Adrenal gland (tissue), 12 donors: ENCODE data around the gene CHTF8. TPM values are rescaled to one million over a fixed set of nuclear protein-coding genes. Genes with fewer than 3 reads are reported as not detected.
"Not testable (repeated sequence)": the region's sequence is repeated elsewhere in the genome, so short reads cannot be mapped to it uniquely, and the experiment has no call there.

Source experiments
- DNase-seq, 7 donors: peaks; one replicate each; pipeline ENCODE4 v3.0.0-alpha.2; 2019 to 2020
- H3K27ac ChIP-seq, 5 donors: fragments of 200-600 bp; sonication (generic) in 4 of 5; 1 replicate in 3 of 5; 2 replicates in 2 of 5; pipeline versions ENCODE4 v1.5.1 to v1.8.0; 2016 to 2020; ENCODE audit warnings: mild to moderate bottlenecking in 1 of 5
- H3K27me3 ChIP-seq: fragments of 200-600 bp; 2 replicates; pipeline ENCODE4 v1.8.0; 2021
- H3K36me3 ChIP-seq, 2 donors: fragments of 200-600 bp; replicated peaks in 1 of 2; 1 replicate in 1 of 2; 2 replicates in 1 of 2; pipeline versions ENCODE4 v1.5.1 to v1.8.0; 2018 to 2022
- H3K4me1 ChIP-seq, 2 donors: fragments of 200-600 bp; replicated peaks in 1 of 2; 1 replicate in 1 of 2; 2 replicates in 1 of 2; pipeline versions ENCODE4 v1.5.1 to v1.8.0; 2018 to 2021
- H3K4me3 ChIP-seq, 4 donors: fragments of 200-600 bp; sonication (generic) in 3 of 4; one replicate each; pipeline ENCODE4 v1.5.1; 2016 to 2018
- H3K9me3 ChIP-seq, 3 donors: fragments of 200-600 bp; sonication (generic) in 1 of 3; replicated peaks in 1 of 3; 1 replicate in 2 of 3; 2 replicates in 1 of 3; pipeline versions ENCODE4 v1.5.1 to v1.8.0; 2016 to 2021
- CTCF ChIP-seq, 6 experiments: fragments of 450-650 bp in 4 of 6; fragments of 200-600 bp in 2 of 6; sonication (generic) in 1 of 6; IDR thresholded peaks; 1 replicate in 5 of 6; 2 replicates in 1 of 6; pipeline versions ENCODE4 v1.5.1 to v1.8.0; 2016 to 2021; ENCODE audit warnings: antibody characterized with exemption in 6 of 6, mild to moderate bottlenecking in 2 of 6, moderate library complexity in 1 of 6
- POLR2A ChIP-seq, 2 donors: fragments of 450-650 bp; IDR thresholded peaks; one replicate each; pipeline ENCODE4 v1.6.1; 2017; ENCODE audit warnings: antibody characterized with exemption in 2 of 2, mild to moderate bottlenecking in 2 of 2, moderate library complexity in 1 of 2
- WGBS, 4 donors: extraction: QIAGEN DNeasy Blood & Tissue Kit in 2 of 4; methylation state at CpG; one replicate each; pipeline versions ENCODE4 v1.1.5 to v1.1.7; 2013 to 2017; 5-methylcytosine and 5-hydroxymethylcytosine counted together
- intact Hi-C, 2 donors: fragments of 100-400 bp; cut with DNase I; formaldehyde crosslinking; loops; one replicate each; pipeline versions ENCODE4 v1.14.1 to v1.15.0; 2022 to 2023
- polyA plus RNA-seq, 3 donors: library from polyadenylated mRNA; stranded (reverse); fragments of 200-250 nt in 2 of 3; fragments of 350-450 nt in 1 of 3; fragmentation: Illumina TruSeq in 1 of 3; extraction: RNeasy Lipid Tissue Mini Kit (QIAGEN cat#74804) in 1 of 3; gene quantifications; one replicate each; pipeline ENCODE4 v1.2.3, GENCODE V29; 2013 to 2014
- total RNA-seq, 9 donors: library from RNA; depleted of rRNA in 4 of 9; stranded (reverse); fragments of >200 nt in 4 of 9; fragments of 120-200 nt in 1 of 9; fragmentation: NEBNext Ultra II Directional in 1 of 9; extraction: Animal tissue kit (Norgen Biotek cat#: 25700) in 1 of 9; gene quantifications; one replicate each; pipeline versions ENCODE4 v1.1.0 to v1.2.4, GENCODE V29; 2013 to 2023
- donor health status: healthy with polysubstance abuse.
- donor health status: Bipolar disorder and iron deficiency.
- donor health status: DM: yes; HTN: yes; CAD: no.
- donor health status: DM: no; HTN: no; CAD: no.
- donor health status: DM: no; HTN: no; CAD: no.
- donor health status: DM: yes; HTN: yes; CAD: no.

Gene CHTF8
- total and polyA plus RNA-seq, 12 donors: 34.0 to 207 (median 81.7) TPM

- no peaks in the 10 kb centered on the region for H3K27me3 ChIP-seq
- H3K9me3 ChIP-seq: no peaks in the 10 kb centered on the region
- TF ChIP-seq CTCF (IDR thresholded peaks at IDR 0.05) (no peak), POLR2A (IDR thresholded peaks at IDR 0.05) (no peak)
- WGBS, 4 donors: 55 to 64% (median 59%) methylated on average over 12 of the region's 12 CpGs
- H3K4me1 ChIP-seq: peaks cover 2 to 33% of the 10 kb centered on the region in 2 donors
- H3K4me3 ChIP-seq: no peak overlapping the region
- peaks cover 0 to 5% of the 10 kb centered on the region in 2 donors for H3K36me3 ChIP-seq
- peak overlapping the region in 3 of 5 donors; percentile 48 to 63 (median 50) for H3K27ac ChIP-seq
- DNase-seq: peak in 5 of 7 donors; percentile 35 to 77 (median 54)
- intact Hi-C loops: loop anchor here (10.0 kb wide), 1 partner anchor 283 kb away; the partner anchor contains the start of gene TANGO6 (in 2 of the 2)
Observed at GRCh38 chr16:69127966-69128510, 4.3 kb downstream of the CHTF8 start.

- not testable (repeated sequence) for H3K36me3 ChIP-seq, H3K27ac ChIP-seq, H3K9me3 ChIP-seq, H3K4me3 ChIP-seq, H3K27me3 ChIP-seq
- DNase-seq: peak in 1 of 7 donors; percentile 37
- intact Hi-C loops: loop anchor here (10.0 kb wide), 1 partner anchor 282 kb away; the partner anchor contains the start of gene TANGO6 (in 2 of the 2)
- H3K4me1 ChIP-seq: peaks cover 0 to 32% of the 10 kb centered on the region in 2 donors
- WGBS, 4 donors: 94 to 97% (median 97%) methylated on average over 10 of the region's 10 CpGs
Observed at GRCh38 chr16:69126801-69127200, 5.6 kb downstream of the CHTF8 start.

- no peak for DNase-seq
- intact Hi-C loops: loop anchor here (10.0 kb wide), 1 partner anchor 281 kb away; the partner anchor contains the start of gene TANGO6 (in 2 of the 2)
- H3K27ac ChIP-seq: no peak overlapping the region
- H3K4me3 ChIP-seq: no peak overlapping the region
- H3K27me3 ChIP-seq: no peaks in the 10 kb centered on the region
- no peaks in the 10 kb centered on the region for H3K9me3 ChIP-seq
- peaks cover 0 to 31% of the 10 kb centered on the region in 2 donors for H3K4me1 ChIP-seq
- peaks cover 0 to 6% of the 10 kb centered on the region in 2 donors for H3K36me3 ChIP-seq
- TF ChIP-seq CTCF (IDR thresholded peaks at IDR 0.05): no peak
- no peak for TF ChIP-seq POLR2A (IDR thresholded peaks at IDR 0.05)
- 79 to 84% (median 83%) methylated on average over 3 of the region's 3 CpGs for WGBS, 4 donors
Observed at GRCh38 chr16:69126221-69126620, 6.2 kb downstream of the CHTF8 start.

- 93 to 98% (median 96%) methylated on average over 14 of the region's 14 CpGs for WGBS, 4 donors
- intact Hi-C loops: loop anchor here (5.0 to 10.0 kb wide), 3 partner anchors 223 to 593 kb away; partner anchors contain the start of gene TANGO6 (in 2 of the 2)
- peaks cover 0 to 19% of the 10 kb centered on the region in 2 donors for H3K36me3 ChIP-seq
- DNase-seq: peak in 1 of 7 donors; percentile 46
- H3K4me1 ChIP-seq: peaks cover 0 to 21% of the 10 kb centered on the region in 2 donors
- H3K9me3 ChIP-seq, H3K27ac ChIP-seq, H3K4me3 ChIP-seq, H3K27me3 ChIP-seq: not testable (repeated sequence)
Observed at GRCh38 chr16:69124961-69125360, 7.4 kb downstream of the CHTF8 start.

- H3K4me3 ChIP-seq, H3K27ac ChIP-seq, H3K9me3 ChIP-seq, H3K27me3 ChIP-seq: not testable (repeated sequence)
- peaks cover 0 to 16% of the 10 kb centered on the region in 2 donors for H3K4me1 ChIP-seq
- DNase-seq: peak in 1 of 7 donors; percentile 52
- WGBS, 4 donors: 86 to 94% (median 92%) methylated on average over 8 of the region's 8 CpGs
- H3K36me3 ChIP-seq: peaks cover 0 to 24% of the 10 kb centered on the region in 2 donors
- intact Hi-C loops: loop anchor here (5.0 to 10.0 kb wide), 3 partner anchors 222 to 592 kb away; partner anchors contain the start of gene TANGO6 (in 2 of the 2)
Observed at GRCh38 chr16:69124406-69124805, 8.0 kb downstream of the CHTF8 start.
